Ovary (tissue), 10 donors: ENCODE measurements around the gene FGD5. TPM values are rescaled to one million over a fixed set of nuclear protein-coding genes. Genes with fewer than 3 reads are reported as not detected.
A peak's percentile ranks its signal among the peaks of the same experiment; 100 is the strongest.

Experiments used
- DNase-seq, 5 donors: peaks; one replicate each; pipeline ENCODE4 v3.0.0-alpha.2; 2019 to 2020
- H3K27ac ChIP-seq, 2 donors: fragments of 200-600 bp; one replicate each; pipeline versions ENCODE4 v1.5.1 to v1.8.0; 2019 to 2022
- H3K27me3 ChIP-seq: fragments of 200-600 bp; one replicate; pipeline ENCODE4 v1.8.0; 2022
- H3K36me3 ChIP-seq: fragments of 200-600 bp; sonication (generic); one replicate; pipeline ENCODE4 v1.5.1; 2019
- H3K4me1 ChIP-seq: one replicate; pipeline ENCODE4 v1.8.1; 2013; ENCODE audit warnings: mild to moderate bottlenecking, moderate library complexity; ENCODE audit not compliant: insufficient read depth
- H3K4me3 ChIP-seq: fragments of 200-600 bp; sonication (generic); one replicate; pipeline ENCODE4 v1.5.1; 2017
- H3K9me3 ChIP-seq, 2 donors: fragments of 200-600 bp in 1 of 2; sonication (generic) in 1 of 2; one replicate each; pipeline versions ENCODE4 v1.5.1 to v1.8.1; 2013 to 2019; ENCODE audit warnings: mild to moderate bottlenecking in 1 of 2, moderate library complexity in 1 of 2
- EP300 ChIP-seq: sonication (generic); formaldehyde crosslinking; IDR thresholded peaks from one replicate; pipeline ENCODE4 v1.6.1; 2017; ENCODE audit warnings: antibody characterized with exemption
- POLR2A ChIP-seq: fragments of 450-650 bp; IDR thresholded peaks from one replicate; pipeline ENCODE4 v1.6.1; 2017; ENCODE audit warnings: antibody characterized with exemption, mild to moderate bottlenecking, moderate library complexity
- WGBS, 3 donors: extraction: QIAGEN DNeasy Blood & Tissue Kit in 1 of 3; methylation state at CpG; one replicate each; pipeline versions ENCODE4 v1.1.5 to v1.1.7; 2013 to 2017; 5-methylcytosine and 5-hydroxymethylcytosine counted together
- intact Hi-C, 4 donors: fragments of 100-400 bp; cut with DNase I; formaldehyde crosslinking; loops; one replicate each; pipeline versions ENCODE4 v1.11.0 to v1.15.1; 2022 to 2023
- long read RNA-seq, 3 donors: library from polyadenylated mRNA in 2 of 3; unstranded in 2 of 3; transcript quantifications; one replicate each; pipeline ENCODE4 v2.0.0 and lab custom pipeline, GENCODE V29; 2021 to 2026
- polyA plus RNA-seq, 2 donors: library from polyadenylated mRNA; stranded (reverse); fragments of 200-250 nt in 1 of 2; fragments of 350-450 nt in 1 of 2; fragmentation: Illumina TruSeq in 1 of 2; extraction: RNeasy Lipid Tissue Mini Kit (QIAGEN cat#74804) in 1 of 2; gene quantifications; one replicate each; pipeline ENCODE4 v1.2.3, GENCODE V29; 2013 to 2014
- total RNA-seq, 7 donors: library from RNA; depleted of rRNA in 2 of 7; stranded (reverse); fragments of >200 nt in 2 of 7; fragmentation: NEBNext Ultra II Directional in 3 of 7; extraction: Animal tissue kit (Norgen Biotek cat#: 25700) in 3 of 7; gene quantifications; one replicate each; pipeline versions ENCODE4 v1.1.0 to v1.2.4, GENCODE V29; 2016 to 2023
- TF ChIP-seq, protein P1 (sequence below), 3 donors: fragments of 450-650 bp in 2 of 3; fragments of 200-600 bp in 1 of 3; IDR thresholded peaks; one replicate each; pipeline versions ENCODE4 v1.5.1 to v1.8.0; 2016 to 2022; ENCODE audit warnings: antibody characterized with exemption in 3 of 3, mild to moderate bottlenecking in 1 of 3
- donor health status: DM: no; HTN: no; CAD: no; lungs with moderate emphysema.
- donor health status: DM: no; HTN: no; CAD: no.
- donor health status: Bipolar disorder and iron deficiency.
- donor health status: DM: yes; HTN: yes; CAD: no.
- donor health status: DM: no; HTN: no; CAD: no.
- donor health status: DM: yes; HTN: yes; CAD: no.

The FGD5 gene, protein sequence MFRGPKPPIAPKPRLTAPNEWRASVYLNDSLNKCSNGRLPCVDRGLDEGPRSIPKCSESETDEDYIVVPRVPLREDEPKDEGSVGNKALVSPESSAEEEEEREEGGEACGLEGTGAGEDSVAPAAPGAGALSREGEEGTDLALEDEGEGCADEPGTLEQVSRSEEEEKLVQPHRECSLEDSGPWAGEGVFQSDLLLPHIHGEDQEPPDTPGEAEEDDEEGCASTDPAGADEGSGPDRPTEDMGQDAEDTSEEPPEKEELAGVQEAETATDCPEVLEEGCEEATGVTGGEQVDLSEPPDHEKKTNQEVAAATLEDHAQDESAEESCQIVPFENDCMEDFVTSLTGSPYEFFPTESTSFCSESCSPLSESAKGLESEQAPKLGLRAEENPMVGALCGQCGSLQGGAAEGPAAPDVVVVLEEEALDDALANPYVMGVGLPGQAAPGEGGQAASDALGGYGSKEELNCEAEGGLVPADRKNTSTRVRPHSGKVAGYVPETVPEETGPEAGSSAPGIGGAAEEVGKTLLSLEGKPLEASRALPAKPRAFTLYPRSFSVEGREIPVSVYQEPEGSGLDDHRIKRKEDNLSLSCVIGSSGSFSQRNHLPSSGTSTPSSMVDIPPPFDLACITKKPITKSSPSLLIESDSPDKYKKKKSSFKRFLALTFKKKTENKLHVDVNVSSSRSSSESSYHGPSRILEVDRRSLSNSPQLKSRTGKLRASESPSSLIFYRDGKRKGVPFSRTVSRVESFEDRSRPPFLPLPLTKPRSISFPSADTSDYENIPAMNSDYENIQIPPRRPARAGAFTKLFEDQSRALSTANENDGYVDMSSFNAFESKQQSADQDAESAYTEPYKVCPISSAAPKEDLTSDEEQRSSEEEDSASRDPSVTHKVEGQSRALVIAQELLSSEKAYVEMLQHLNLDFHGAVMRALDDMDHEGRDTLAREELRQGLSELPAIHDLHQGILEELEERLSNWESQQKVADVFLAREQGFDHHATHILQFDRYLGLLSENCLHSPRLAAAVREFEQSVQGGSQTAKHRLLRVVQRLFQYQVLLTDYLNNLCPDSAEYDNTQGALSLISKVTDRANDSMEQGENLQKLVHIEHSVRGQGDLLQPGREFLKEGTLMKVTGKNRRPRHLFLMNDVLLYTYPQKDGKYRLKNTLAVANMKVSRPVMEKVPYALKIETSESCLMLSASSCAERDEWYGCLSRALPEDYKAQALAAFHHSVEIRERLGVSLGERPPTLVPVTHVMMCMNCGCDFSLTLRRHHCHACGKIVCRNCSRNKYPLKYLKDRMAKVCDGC (N-terminal part only)
- total RNA-seq = 10 to 100 TPM in 4 of 7 donors, 1 to 10 TPM in 3; 5.1 to 38.3 (median 13.0) TPM
- 10 to 100 TPM; 11.5 to 17.8 TPM for polyA plus RNA-seq
- long read RNA-seq, donor 1, partial matches to known transcripts = 1 of 2 reads
- long read RNA-seq, donor 1, other reads (novel, unspliced or antisense) = 0 of 2 reads
- long read RNA-seq, donor 2, full-length matches to known transcripts = 8 of 8 reads
- long read RNA-seq, donor 2, partial matches to known transcripts = 0 of 8 reads
- long read RNA-seq, donor 2, other reads (novel, unspliced or antisense) = 0 of 8 reads
- long read RNA-seq, donor 3, full-length matches to known transcripts = 8 of 16 reads
- long read RNA-seq, donor 3, partial matches to known transcripts = 1 of 16 reads
- long read RNA-seq, donor 3, other reads (novel, unspliced or antisense) = 7 of 16 reads

DNA sequence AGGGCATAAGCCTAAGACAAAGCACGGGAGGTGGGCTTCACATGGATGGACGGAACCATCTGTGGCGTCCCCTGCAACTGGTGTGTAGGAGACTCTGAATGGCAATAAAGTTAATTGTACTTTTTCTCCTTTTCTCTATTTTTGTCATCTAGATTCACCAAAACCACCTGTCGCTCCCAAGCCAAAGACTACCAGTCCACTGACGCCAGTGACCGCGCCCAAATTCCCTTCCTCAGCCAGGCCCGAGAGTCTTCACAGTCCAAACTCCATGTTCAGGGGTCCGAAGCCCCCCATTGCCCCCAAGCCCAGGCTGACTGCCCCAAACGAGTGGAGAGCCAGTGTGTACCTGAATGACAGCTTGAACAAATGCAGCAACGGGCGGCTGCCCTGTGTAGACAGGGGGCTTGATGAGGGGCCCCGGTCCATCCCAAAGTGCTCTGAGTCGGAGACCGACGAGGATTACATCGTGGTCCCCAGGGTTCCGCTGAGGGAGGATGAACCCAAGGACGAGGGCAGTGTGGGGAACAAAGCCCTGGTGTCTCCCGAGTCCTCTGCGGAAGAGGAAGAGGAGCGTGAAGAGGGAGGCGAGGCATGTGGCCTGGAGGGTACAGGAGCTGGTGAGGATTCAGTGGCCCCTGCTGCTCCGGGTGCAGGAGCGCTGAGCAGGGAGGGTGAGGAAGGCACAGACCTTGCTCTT, at the start of gene FGD5:
TSS of gene FGD5 (plus strand) at position 159 of the 697 bp plus-strand sequence. CDS start at position 269, 110 bp downstream.
- Histone ChIP-seq H3K4me3 (no peak within 1 kb of the TSS), H3K9me3 (no peaks in the 10 kb centered on the region), H3K27ac (no peak within 1 kb of the TSS), H3K27me3 (no peaks in the 10 kb centered on the region), H3K36me3 (no peaks in the 10 kb centered on the region), H3K4me1 (peaks cover 7% of the 10 kb centered on the region)
- WGBS, 3 donors = 95 to 96% (median 96%) methylated on average over 25 of the region's 25 CpGs
- DNase-seq = no peak
- TF ChIP-seq POLR2A (no peak), EP300 (no peak)
- TF ChIP-seq, protein P1, sequence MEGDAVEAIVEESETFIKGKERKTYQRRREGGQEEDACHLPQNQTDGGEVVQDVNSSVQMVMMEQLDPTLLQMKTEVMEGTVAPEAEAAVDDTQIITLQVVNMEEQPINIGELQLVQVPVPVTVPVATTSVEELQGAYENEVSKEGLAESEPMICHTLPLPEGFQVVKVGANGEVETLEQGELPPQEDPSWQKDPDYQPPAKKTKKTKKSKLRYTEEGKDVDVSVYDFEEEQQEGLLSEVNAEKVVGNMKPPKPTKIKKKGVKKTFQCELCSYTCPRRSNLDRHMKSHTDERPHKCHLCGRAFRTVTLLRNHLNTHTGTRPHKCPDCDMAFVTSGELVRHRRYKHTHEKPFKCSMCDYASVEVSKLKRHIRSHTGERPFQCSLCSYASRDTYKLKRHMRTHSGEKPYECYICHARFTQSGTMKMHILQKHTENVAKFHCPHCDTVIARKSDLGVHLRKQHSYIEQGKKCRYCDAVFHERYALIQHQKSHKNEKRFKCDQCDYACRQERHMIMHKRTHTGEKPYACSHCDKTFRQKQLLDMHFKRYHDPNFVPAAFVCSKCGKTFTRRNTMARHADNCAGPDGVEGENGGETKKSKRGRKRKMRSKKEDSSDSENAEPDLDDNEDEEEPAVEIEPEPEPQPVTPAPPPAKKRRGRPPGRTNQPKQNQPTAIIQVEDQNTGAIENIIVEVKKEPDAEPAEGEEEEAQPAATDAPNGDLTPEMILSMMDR (IDR thresholded peaks at IDR 0.05) = no peak
- intact Hi-C loops = no loop called here

DNA sequence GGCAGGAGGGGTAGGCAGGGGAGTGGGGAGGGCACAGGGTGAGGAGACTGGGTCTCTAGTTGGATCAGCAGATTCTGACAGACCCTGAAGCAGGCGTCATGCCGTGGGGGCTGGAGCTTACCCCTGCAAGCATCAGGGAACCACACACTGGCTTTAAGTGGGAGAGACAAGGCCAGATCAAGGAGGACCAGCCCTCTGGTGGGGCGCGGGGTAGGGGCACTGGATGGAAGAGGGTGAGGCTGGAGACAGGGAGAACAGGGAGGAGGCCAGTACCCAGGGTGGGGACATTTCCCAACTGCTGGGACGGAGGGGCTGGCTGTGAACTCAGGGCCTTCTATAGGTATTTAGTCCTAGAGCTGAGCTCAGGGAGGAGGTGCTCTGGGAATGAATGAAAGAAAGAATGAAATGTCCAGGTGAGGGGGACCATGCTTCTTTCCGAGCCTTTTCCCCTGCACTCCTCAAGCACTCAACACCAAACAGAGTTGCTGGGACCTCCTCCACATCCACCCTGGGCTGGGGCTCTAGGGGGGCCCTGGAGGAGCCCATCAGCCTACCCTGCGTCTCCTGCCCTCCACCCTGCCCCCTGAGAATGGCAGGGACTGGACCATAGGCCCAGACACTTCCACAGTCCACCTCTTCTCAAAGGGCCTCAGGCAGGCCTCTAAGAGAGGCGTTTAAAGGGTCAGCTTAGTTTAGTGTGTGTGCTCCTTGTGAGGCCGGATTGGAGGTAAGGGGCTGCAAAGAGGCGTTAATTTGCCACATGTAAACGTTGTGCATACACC, 49.0 kb upstream of the FGD5 start:
- Histone ChIP-seq H3K4me1 (no peaks in the 10 kb centered on the region), H3K27ac (no peak overlapping the region), H3K36me3 (no peaks in the 10 kb centered on the region), H3K4me3 (no peak overlapping the region), H3K9me3 (no peaks in the 10 kb centered on the region), H3K27me3 (no peaks in the 10 kb centered on the region)
- DNase-seq = peak in 1 of 5 donors; percentile 6
- 92 to 96% (median 92%) methylated on average over 11 of the region's 11 CpGs for WGBS, 3 donors
- no peak for TF ChIP-seq POLR2A
- TF ChIP-seq EP300 = no peak
- TF ChIP-seq, protein P1 (IDR thresholded peaks at IDR 0.05) = no peak
- intact Hi-C loops = no loop called here

DNA sequence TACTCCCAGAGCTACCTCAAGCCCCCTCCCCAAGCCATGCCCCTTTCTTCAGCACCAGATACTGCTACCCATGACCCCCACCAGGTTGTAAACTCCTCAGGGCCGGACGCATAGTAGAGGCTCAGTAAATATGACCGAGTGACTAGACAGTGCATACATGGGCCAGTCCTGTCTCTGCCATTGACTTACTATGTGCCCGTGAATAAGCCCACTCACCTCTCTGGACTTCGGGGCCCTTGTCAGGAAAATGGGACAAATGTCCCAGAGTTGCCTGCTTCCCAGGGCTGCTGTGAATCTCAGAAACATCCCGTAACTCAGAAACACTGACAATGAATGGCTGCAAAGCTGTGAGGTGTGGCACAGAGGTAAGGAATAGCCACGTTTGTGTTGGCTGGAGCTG, 48.2 kb upstream of the FGD5 start:
- Histone ChIP-seq H3K4me3 (no peak overlapping the region), H3K9me3 (no peaks in the 10 kb centered on the region), H3K27ac (no peak overlapping the region), H3K4me1 (no peaks in the 10 kb centered on the region), H3K27me3 (no peaks in the 10 kb centered on the region), H3K36me3 (no peaks in the 10 kb centered on the region)
- TF ChIP-seq POLR2A (no peak), EP300 (no peak)
- TF ChIP-seq, protein P1 (IDR thresholded peaks at IDR 0.05) = no peak
- intact Hi-C loops = no loop called here
- WGBS, 3 donors = 89 to 95% (median 94%) methylated on average over 7 of the region's 7 CpGs
- peak in 1 of 5 donors; percentile 7 for DNase-seq
